Stomach (tissue), 4 donors: ENCODE data around the gene MCOLN2.

Experiments
- CTCF ChIP-seq, 7 experiments: fragments of 450-650 bp in 4 of 7; fragments of 200-600 bp in 3 of 7; sonication (generic) in 3 of 7; IDR thresholded peaks; one replicate each; pipeline ENCODE4 v1.5.1; 2016 to 2019; ENCODE audit warnings: antibody characterized with exemption in 7 of 7, control low read depth in 2 of 7, mild to moderate bottlenecking in 1 of 7
- EP300 ChIP-seq: sonication (generic); formaldehyde crosslinking; IDR thresholded peaks from one replicate; pipeline ENCODE4 v1.6.1; 2017; ENCODE audit warnings: antibody characterized with exemption
- POLR2A ChIP-seq, 4 donors: fragments of 450-650 bp; IDR thresholded peaks; one replicate each; pipeline ENCODE4 v1.6.1; 2016; ENCODE audit warnings: antibody characterized with exemption in 4 of 4, control low read depth in 2 of 4, mild to moderate bottlenecking in 1 of 4, moderate library complexity in 1 of 4
- POLR2AphosphoS5 ChIP-seq, 3 donors: sonication (generic); formaldehyde crosslinking; IDR thresholded peaks; one replicate each; pipeline ENCODE4 v1.6.1; 2016; ENCODE audit warnings: antibody characterized with exemption in 3 of 3

- no peak for TF ChIP-seq POLR2AphosphoS5 (IDR thresholded peaks at IDR 0.05)
- TF ChIP-seq CTCF (IDR thresholded peaks at IDR 0.05), result no peak
- TF ChIP-seq POLR2A (IDR thresholded peaks at IDR 0.05), result no peak
- no peak for TF ChIP-seq EP300
These were observed 29.0 kb upstream of the MCOLN2 start for GRCh38 chr1:85025940-85026339.
